MCF 10A (cell line): ENCODE measurements around the gene SPINT2. TPM values are rescaled to one million over a fixed set of nuclear protein-coding genes. Genes with fewer than 3 reads are reported as not detected.

Experiments
- BruUV-seq: library from RNA; stranded (reverse); fragments of 400-500 nt; replicated peaks from 2 replicates; lab custom pipeline; 2021; lab: Mats Ljungman, UMichigan
- CTCF ChIA-PET: fragments of 300-600 bp; sonication (Branson Sonifier 250); formaldehyde crosslinking; extraction: SDS; loops from one replicate; lab custom pipeline; 2021; ENCODE audit warnings: antibody characterized with exemption, inconsistent platforms; lab: Yijun Ruan, JAX
- POLR2A ChIA-PET: fragments of 300-600, 350-650 bp; sonication (Branson Sonifier 250); formaldehyde crosslinking; extraction: SDS; loops from one replicate; lab custom pipeline; 2020; ENCODE audit warnings: antibody characterized with exemption, inconsistent platforms; lab: Yijun Ruan, JAX
- DNase-seq: peaks from one replicate; pipeline ENCODE4 v3.0.0-alpha.2; 2018; ENCODE audit not compliant: unreplicated experiment
- H3K27ac Mint-ChIP-seq: one replicate; pipeline ENCODE4 v1.8.0; 2022; ENCODE audit warnings: mild to moderate bottlenecking, low read depth, mixed read lengths; ENCODE audit not compliant: unreplicated experiment
- H3K27me3 Mint-ChIP-seq: one replicate; pipeline ENCODE4 v1.8.0; 2022; ENCODE audit warnings: mixed read lengths; ENCODE audit not compliant: insufficient read depth, unreplicated experiment
- H3K36me3 Mint-ChIP-seq: one replicate; pipeline ENCODE4 v1.8.0; 2022; ENCODE audit warnings: mild to moderate bottlenecking, moderate library complexity, mixed read lengths; ENCODE audit not compliant: insufficient read depth, unreplicated experiment
- H3K4me1 Mint-ChIP-seq: one replicate; pipeline ENCODE4 v1.8.0; 2022; ENCODE audit warnings: mixed read lengths; ENCODE audit not compliant: insufficient read depth, unreplicated experiment
- H3K4me3 Mint-ChIP-seq: one replicate; pipeline ENCODE4 v1.8.0; 2022; ENCODE audit warnings: mild to moderate bottlenecking, moderate library complexity, mixed read lengths; ENCODE audit not compliant: unreplicated experiment
- H3K9me3 Mint-ChIP-seq: one replicate; pipeline ENCODE4 v1.8.0; 2022; ENCODE audit warnings: mixed read lengths; ENCODE audit not compliant: unreplicated experiment
- CTCF ChIP-seq: fragments of 200-600 bp; IDR thresholded peaks from one replicate; pipeline ENCODE4 v1.8.0; 2022; ENCODE audit warnings: antibody characterized with exemption, mild to moderate bottlenecking; ENCODE audit not compliant: unreplicated experiment
- intact Hi-C: fragments of 100-400 bp; cut with micrococcal nuclease; formaldehyde crosslinking; loops from 2 replicates; pipeline ENCODE4 v1.14.1; 2022
- total RNA-seq: library from RNA; stranded (reverse); gene quantifications from 2 replicates; pipeline ENCODE4 v1.2.3, GENCODE V29; 2022

SPINT2 gene
- total RNA-seq, 1 experiment from 2014 or later: 333 TPM

- CTCF ChIA-PET: interaction anchor here (1.8 kb wide), 1 partner anchor 45 kb away, joined by 7 read pairs; no protein-coding TSS in a partner anchor
- no peak overlapping the region for H3K27ac Mint-ChIP-seq
- H3K4me3 Mint-ChIP-seq: no peak overlapping the region
- no peaks in the 10 kb centered on the region for H3K27me3 Mint-ChIP-seq
- H3K4me1 Mint-ChIP-seq: peaks cover 11% of the 10 kb centered on the region
- intact Hi-C loops: no loop called here
- POLR2A ChIA-PET: interaction anchor here (10.4 kb wide), 1 partner anchor 22 kb away, joined by 82 read pairs; the partner anchor contains the start of gene SPINT2
- DNase-seq: no peak
- H3K9me3 Mint-ChIP-seq: no peaks in the 10 kb centered on the region
- peaks cover 79% of the 10 kb centered on the region for H3K36me3 Mint-ChIP-seq
- no TSS peak for BruUV-seq
- TF ChIP-seq CTCF: no peak
Measured at GRCh38 chr19:38288123-38288855, 23.9 kb downstream of the SPINT2 start.

- ChIA-PET POLR2A (interaction anchor here (1.6 to 3.4 kb wide), 2 partner anchors 13 to 24 kb away, joined by 4 to 18 read pairs; no protein-coding TSS in a partner anchor), CTCF (interaction anchor here (0.6 to 0.7 kb wide), 2 partner anchors 15 to 46 kb away, joined by 3 to 4 read pairs; no protein-coding TSS in a partner anchor)
Measured at GRCh38 chr19:38289955-38290354, 25.6 kb downstream of the SPINT2 start.

GRCh38 chr19:38290631-38291147 is 26.3 kb downstream of the SPINT2 start:
- H3K27me3 Mint-ChIP-seq: no peaks in the 10 kb centered on the region

More at GRCh38 chr19:38289955-38290354, 25.6 kb downstream of the SPINT2 start:
- intact Hi-C loops: no loop called here
- H3K4me3 Mint-ChIP-seq: no peak overlapping the region
- TF ChIP-seq CTCF: no peak
- no peaks in the 10 kb centered on the region for H3K9me3 Mint-ChIP-seq
- H3K36me3 Mint-ChIP-seq: peaks cover 82% of the 10 kb centered on the region
- no peak overlapping the region for H3K27ac Mint-ChIP-seq
- no peaks in the 10 kb centered on the region for H3K27me3 Mint-ChIP-seq
- BruUV-seq: no TSS peak
- peaks cover 11% of the 10 kb centered on the region for H3K4me1 Mint-ChIP-seq
- DNase-seq: no peak

More at GRCh38 chr19:38290631-38291147, 26.3 kb downstream of the SPINT2 start:
- BruUV-seq: no TSS peak
- Mint-ChIP-seq H3K36me3 (peaks cover 76% of the 10 kb centered on the region), H3K27ac (peak overlapping the region; percentile 11), H3K4me1 (peaks cover 13% of the 10 kb centered on the region), H3K4me3 (peak overlapping the region; percentile 3), H3K9me3 (no peaks in the 10 kb centered on the region)
- DNase-seq: peak; percentile 88
- intact Hi-C loops: no loop called here
- ChIA-PET CTCF (interaction anchor here (0.6 to 1.1 kb wide), 4 partner anchors 9 to 46 kb away, joined by 3 to 4 read pairs (median 3); no protein-coding TSS in a partner anchor), POLR2A (interaction anchor here (0.6 to 3.4 kb wide), 4 partner anchors 13 to 942 kb away, joined by 3 to 18 read pairs (median 4); no protein-coding TSS in a partner anchor)
- TF ChIP-seq CTCF: no peak
